HG03045 (cell line): ENCODE data around the gene NR3C1.

Source experiments
- ATAC-seq: cut with Tn5 transposase; IDR thresholded peaks from one replicate; pipeline ENCODE4 v1.9.1; 2021; ENCODE audit warnings: mild to moderate bottlenecking, moderate library complexity; ENCODE audit not compliant: unreplicated experiment

The NR3C1 gene

DNA sequence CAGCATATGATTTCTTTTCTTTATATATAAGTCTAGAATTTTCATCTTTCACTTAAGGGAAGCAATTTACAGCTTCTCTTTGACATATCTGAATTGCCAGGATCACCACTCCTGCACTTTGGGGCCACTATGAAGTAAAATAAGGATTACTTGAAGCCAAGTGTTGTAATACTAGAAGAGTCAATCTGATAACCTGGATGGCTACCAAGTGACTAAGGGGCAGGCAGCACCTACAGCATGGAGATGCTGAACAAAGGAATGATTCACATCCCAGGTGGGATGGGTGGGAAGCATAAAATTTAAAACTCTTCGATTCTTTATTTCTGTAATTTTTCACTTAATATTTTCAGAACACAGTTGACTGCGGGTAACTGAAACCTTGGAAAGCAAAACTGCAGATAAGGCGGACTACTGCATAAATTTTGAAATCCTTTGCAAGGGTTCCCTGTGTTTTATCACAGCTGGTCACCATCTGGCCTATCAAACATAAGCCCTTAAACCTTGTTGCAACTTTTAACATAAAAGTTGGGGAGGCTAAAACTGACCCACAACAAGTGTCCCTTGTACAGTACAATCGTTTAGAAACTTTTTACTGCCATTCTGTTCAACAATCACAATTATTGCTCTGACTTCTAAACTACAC, 31.2 kb downstream of the NR3C1 start:
- no peak for ATAC-seq

DNA sequence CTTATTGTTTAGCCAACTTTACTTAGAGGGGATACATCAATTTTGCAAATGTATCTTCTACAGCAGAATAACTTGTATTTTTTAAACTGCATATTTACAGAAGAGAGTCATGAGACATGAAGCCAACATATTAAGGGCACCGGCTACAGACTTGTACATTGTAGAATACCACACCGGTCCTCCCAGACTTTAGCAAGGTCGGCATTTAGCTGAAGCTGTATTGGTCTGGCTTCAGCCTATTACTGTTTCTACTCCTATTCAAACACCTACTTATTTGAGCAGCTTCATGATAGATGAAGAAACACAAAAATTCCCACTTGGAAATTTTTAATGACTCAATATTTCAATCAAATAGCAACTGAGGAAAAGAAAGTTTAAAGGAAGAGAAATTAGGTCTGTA, 33.0 kb downstream of the NR3C1 start:
- ATAC-seq = no peak

DNA sequence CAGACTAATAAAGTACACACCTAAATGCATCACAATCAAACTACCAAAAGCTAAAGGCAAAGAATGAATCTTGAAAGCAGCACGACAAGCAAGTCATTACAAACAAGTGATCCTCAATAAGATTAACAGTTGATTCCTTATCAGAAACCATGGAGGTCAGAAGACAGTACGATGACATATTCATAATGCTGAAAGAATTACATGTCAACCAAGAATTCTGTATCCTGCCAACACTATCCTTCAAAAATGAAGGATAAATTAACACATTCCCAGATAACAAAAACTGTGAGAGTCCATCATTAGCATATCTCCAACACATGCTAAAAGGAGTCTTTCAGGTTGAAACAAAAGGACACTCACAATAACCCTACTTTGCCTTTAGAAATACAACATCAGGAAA, 39.4 kb downstream of the NR3C1 start:
- ATAC-seq = no peak

DNA sequence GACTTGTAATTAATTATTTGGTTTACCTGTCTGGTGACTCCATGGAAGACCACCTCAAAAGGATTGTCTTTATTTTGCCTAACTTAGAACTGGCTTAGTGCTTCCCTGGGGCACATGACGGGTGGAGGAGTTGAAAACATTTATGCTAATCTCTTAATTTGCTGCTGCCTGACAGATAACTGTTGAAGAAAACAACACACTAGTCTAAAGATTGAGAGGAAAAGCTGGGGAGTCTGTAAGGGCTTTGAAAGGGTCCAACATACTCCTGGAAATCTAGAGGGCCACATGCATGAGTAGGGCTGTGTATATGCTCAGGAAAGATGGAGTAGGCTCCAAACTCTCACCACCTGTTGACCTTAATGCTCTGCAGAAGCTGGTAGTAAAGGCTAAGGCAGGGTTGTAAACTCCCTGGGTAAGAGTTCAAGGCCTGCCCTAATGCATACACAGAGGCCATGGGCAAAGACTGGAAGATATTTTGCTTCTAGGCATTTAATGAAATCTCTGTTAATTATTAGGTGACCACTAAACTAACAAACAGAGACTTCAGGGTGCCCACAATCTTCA, 40.7 kb downstream of the NR3C1 start:
- ATAC-seq = no peak

DNA sequence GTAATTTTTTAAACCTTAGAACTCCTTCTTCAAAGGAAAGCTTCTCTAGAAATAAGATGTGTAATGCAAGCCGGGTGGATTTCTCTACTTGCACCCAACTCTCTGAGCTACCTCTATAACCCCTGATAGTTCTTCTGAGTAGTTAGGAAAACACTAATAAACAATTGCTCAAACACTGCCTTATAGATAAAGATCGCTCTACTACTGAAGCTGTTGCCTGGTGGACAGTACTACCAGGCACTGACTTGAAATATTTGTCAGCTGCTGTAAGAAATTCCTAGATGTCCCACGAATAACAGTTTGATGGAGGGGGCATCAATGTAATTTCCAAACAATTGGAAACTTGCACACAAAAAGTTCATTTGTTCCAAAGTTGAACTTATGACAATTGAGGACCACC, 42.0 kb downstream of the NR3C1 start:
- no peak for ATAC-seq

DNA sequence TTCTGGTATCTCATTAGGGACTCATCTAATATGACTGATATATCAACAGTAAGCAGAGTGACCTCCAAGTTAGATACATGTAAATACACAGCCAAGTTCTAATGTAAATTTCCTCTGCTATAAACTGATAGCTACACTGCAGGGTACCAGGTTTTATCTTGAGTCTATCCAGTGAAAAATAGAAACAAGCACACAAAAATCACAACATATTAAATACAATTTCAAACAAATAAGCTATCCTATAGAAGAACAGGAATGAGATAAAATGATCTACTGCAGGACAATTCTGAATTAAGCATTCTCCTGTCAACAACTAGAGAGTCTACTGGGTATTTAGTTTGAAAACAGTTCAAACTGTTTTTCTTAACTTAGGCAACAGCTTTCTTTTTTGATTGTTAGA, 42.7 kb downstream of the NR3C1 start:
- ATAC-seq = no peak

DNA sequence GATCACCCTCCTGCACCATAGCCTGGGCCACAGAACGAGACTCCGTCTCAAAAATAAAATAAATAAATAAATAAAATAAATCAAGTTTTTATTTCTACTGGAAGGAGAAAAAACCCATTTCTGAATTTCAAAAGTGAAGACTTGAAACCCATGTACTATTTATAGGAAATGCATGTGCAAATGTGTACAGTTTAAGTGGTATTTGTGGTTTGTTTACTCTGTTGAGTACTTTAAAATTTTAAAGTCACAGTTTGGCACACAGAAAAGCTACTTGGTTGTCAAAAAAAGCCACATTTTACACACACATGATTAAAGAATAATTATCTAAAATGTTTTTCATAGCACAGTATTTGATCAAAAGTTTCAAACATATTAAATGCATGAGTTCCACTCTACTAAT, 43.6 kb downstream of the NR3C1 start:
- no peak for ATAC-seq

DNA sequence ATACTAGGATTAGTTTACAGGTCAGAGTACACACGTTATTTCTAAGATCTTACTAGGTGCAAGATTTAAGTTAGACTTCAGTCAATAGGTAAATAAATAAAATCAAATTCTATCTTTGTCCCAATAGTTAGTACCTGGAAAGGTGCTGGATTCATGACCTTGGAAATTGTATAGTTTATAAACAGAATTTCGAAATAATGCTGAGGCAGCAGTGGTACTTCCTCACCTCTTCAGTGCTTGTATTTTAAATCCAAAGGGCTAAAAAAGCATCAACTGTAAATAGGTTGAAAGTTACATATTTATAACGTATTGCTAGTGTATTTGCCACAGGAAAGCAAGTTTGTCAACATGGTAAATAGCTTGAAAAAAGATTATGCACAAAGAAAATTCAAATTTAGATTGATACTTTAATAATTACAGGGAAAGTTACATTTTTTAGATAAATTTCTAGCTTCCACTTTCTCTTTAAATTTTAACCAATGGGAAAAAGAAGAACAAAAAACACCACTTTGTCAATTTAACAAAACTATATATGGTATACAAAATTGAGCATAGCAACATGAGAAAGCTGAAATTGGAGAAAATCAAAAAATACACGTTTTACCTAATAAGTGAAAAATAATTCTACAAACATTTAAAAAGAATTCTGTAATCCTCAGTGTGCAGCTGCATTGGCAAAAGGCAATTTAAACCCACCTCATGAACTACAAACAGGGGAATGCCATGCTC, 46.5 kb downstream of the NR3C1 start:
- no peak for ATAC-seq

DNA sequence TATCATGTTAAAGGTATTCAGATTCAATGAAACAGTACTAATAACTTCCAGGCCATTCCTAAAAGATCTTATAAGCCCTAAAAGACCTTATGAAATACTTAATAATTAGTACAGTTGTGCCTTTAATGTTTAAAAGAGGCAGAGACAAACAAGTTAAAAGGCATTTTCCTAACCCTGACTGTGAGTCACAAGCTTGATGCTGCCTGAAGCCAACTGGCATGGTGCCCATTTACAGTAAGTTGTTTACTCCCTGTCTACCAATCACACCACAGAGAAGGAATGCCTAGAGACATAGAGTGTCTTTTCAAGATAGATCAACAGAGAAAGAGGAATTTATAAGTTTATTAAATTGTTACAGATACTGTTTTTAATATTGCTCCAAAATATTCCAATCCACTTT, 47.8 kb downstream of the NR3C1 start:
- ATAC-seq = no peak

DNA sequence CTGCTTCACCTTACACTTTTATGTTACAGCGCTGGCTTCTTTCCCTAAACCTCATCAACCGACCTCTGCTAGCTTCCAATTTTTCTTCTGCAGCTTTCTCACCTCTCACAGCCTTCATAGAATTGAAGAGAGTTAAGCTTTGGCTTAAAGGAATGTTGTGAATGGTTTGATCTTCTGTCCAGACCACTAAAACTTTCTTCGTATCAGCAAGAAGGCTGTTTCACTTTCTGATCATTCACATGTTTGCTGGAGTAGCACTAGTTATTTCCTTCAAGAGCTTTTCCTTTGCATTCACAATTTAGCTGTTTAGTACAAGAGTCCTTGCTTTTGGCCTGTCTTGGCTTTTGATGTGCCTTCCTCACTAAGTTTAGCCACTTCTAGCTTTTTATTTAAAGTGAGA, 49.5 kb downstream of the NR3C1 start:
- ATAC-seq = no peak

DNA sequence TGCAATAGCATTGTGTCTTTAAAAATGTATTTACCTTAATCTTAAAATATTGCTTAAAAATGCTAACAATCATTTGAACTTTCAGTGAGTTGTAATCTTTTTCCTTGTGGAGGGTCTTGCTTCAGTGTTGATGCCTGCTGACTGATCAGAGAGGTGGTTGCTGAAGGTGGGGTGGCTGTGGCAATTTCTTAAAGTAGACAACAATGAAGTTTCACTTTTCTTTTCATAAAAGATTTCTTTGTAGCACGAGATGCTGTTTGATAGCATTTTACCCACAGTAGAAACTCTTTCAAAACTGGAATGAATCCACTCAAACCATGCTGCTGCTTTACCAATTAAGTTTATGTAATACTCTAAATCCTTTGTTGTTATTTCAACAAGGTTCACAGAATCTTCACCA, 50.8 kb downstream of the NR3C1 start:
- no peak for ATAC-seq

DNA sequence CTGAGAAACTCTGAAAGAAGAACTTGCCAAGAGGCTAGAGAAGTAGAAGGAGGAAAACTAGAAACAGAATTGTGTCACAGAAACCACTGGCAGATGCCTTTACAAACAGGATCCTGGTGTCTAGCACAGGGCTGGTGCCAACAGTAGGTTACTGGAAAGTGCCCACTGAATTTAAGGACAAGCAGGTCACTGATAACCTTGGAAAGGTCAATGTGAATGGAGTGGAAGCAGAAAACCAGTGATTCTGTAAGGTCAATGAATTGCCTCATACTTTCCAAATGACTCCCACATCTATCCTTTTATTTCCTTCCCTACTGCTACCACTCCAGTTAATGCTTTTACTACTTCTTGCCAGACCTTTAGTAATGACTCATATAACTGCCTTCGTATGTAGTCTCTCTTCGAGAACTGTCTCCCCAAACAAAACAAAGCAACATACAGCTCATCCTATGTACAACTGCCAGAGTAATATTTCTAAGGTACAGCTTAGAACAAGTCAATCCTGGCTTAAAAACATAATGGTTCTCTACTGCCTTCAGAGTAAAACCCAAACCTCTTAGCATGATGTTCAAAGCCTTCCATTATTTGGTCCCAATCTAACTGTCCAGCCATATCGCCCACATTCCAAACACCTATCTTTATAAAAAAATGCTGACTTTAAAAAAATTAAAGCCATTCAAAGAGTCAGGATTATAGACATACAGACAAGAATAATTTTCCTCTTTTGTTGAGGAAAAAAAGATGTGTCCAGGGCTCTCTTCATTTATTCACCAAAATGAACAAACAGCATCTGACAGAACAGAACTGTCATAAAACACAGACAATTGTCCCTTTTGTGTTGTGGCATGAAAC, 52.5 kb downstream of the NR3C1 start:
- ATAC-seq = no peak

DNA sequence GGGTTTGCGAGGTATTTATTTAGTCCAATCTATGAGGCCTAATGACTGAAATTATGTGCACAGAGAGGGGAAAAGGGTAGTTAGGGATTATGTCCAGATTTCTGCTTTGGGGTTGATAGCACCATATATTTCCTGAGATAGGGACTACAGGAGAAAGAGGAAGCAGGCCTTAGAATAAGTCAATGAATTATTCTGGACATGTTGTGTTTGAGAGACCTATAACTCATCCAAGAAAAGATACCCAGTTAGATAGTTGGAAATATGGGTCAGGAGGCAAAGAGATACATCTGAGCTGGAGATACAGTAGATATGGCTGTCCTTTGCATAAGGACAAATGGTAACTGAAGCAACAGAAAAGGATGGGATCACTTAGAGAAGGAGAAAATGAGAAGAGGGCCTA, 53.1 kb downstream of the NR3C1 start:
- ATAC-seq = no peak

DNA sequence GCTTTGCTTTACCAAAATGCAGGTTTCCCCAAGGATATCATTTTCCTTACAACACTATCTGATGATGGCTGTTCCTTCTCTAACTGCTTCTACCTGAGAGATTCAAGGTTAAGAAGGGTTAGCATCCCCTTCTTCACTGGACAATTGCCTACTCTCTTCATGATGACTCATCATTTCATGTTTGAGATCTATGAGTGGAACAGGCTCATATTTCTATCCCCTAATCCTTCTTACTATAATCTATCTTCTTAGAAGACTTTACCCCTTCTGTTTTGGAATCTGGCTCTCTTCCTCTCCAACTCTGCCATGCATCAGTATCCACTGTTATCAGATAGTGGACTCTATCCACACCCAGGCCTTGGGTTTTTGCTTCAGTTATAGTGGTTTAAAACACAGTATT, 54.3 kb downstream of the NR3C1 start:
- ATAC-seq = no peak

DNA sequence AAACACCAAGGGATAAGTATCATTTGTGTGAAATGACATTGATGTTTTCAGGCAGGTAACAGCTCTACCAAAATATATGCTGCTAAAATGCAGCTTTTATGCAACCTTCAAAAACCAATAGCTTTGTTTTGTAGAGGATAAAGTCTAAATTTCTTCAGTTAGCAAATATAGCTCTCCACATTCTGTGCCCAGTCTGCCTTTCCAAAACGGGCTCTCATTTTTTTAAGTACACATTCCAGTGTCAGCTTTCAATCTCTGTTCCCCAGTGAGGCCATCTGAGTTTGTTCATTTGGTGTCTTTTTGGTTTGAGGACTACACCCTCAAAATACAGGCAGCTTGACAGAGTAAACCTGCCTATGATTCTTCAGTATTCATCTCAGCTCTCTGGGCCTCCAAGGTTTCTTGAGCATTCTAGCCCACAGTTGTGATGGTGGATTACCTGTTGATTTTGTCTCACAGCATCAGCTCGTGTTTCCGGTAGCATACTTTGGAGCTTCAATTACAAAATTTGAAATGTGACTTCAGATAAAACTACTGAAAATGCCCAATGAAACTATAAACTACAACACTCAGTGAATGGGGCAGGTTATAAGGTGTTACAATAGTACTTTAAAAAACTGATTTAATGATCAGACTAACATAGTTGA, 55.7 kb downstream of the NR3C1 start:
- ATAC-seq = no peak

DNA sequence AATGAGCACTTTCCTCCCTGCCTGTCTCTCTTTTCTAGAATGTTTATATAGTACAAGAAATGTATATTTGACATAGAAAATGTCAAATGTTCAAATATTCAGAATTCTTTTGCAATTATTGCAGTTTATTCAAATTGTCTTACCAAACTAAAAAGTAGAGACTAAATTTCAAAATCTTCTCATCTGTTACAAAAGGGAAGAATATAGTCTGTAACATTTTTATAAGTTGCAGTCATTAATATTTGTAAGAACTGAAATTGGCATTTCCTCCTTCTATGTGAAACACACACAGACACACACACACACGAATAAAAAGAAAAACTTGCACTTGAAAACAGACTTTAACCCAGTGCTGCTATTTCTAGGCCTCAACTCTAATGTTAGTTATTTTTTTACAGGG, 56.4 kb downstream of the NR3C1 start:
- ATAC-seq = no peak

DNA sequence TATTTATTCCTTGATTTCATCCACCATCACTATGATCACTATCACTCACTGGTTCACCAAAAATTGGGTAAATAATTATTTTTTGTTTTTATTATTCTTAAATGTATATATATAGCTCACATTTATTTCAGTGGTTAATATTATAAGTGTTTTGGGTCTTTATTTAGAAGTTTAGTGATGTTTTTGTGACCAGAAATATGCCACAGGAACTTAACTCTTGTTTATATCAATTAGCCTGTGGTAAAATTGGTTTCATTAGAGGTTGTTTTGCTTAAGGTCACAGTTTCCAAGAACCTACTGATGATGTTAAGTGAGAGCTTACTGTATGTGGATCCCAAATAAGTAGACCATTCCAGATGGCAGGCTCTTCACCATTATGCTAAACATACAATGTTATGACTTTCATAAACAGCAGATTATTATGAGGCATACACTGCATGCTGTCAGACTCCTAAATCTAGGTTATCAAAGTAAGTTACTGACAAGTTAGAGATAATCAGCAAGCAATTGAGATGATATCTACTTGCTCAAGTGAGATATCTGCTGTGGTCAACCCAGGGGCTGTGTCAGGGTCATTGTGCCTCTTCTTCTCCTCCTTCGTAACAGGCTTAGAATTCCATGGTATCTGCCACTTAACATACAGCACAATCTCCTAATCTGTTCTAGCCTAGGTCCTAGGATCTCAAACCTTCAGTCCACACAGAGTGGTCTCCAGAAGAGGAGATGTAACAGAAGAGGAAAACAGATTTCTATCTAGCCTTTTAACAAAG, 57.6 kb downstream of the NR3C1 start:
- ATAC-seq = no peak

DNA sequence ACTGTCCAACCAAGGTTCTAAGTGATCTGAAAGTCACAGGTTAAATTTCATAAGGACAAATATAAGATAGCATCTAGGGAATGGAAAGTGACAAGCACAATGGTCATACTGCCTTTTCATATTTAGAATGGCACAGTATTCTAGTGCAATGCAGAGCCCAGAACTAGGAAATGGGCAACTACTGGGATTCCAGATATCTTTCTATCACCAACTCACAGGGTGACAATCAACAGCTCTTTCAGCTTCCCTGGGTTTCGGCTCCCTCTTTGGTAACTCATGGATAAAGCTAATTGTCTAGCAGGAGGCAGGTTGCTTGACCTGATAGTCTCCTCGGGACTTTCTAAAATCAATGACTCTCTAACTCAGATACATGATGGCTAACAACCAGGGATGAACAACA, 60.4 kb downstream of the NR3C1 start:
- no peak for ATAC-seq

DNA sequence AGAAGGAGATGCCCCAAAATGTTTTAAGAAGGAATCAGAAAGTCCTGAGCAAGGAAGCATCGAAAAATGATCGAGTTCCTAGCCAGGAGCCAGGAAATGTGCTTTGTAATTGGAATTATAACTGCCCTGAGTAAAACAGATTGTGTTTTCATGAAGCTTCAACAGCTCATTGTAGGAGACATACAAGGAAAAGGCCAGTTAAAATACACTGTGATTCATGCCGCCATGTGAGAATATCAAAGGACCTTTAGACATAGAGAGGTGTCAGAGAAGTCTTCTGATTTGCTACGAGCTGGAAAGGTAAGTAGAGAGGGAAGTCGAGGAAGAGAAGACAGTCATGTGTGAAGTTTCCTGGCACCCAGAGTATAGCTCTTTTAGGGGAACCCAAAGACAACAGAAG, 60.9 kb downstream of the NR3C1 start:
- no peak for ATAC-seq

DNA sequence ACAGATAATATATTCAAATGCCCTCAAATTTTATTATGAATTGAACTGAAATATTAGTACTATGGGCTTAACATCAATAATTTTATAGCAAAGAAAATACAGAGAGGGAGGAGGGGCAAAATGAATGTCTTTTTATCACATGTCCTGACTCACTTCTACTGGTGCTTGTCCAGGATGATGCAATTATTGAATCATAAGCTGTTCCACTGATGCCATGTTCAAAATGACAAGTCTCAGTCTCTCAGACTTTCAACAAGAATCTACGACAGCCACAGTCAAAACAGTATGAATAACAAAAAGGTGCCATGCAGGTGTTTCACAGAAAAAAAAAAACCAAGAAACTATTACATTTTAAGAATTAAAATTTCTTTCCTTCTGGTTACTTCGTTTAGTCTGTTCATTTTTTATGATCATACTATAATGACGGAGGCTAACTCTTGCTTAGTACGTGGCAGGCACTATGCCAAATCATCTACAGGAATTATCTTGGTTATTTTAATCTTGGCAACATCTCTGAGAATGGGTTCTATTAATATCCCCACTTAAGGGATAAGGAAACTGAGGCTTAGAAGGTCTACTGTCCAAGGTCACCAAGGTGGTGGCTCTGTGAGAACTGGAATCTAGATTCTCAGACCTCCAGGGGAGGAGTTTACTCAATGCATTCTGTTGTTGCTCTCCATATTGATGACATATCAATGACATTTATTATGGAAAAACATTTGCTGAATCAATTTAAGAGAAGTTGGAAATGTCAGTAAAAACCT, 61.5 kb downstream of the NR3C1 start:
- ATAC-seq = no peak
